GM19452 (cell line): ENCODE measurements around the gene CASD1.

ENCODE experiments used
- ATAC-seq: cut with Tn5 transposase; IDR thresholded peaks from one replicate; pipeline ENCODE4 v1.9.1; 2021; ENCODE audit not compliant: unreplicated experiment

Gene CASD1

DNA sequence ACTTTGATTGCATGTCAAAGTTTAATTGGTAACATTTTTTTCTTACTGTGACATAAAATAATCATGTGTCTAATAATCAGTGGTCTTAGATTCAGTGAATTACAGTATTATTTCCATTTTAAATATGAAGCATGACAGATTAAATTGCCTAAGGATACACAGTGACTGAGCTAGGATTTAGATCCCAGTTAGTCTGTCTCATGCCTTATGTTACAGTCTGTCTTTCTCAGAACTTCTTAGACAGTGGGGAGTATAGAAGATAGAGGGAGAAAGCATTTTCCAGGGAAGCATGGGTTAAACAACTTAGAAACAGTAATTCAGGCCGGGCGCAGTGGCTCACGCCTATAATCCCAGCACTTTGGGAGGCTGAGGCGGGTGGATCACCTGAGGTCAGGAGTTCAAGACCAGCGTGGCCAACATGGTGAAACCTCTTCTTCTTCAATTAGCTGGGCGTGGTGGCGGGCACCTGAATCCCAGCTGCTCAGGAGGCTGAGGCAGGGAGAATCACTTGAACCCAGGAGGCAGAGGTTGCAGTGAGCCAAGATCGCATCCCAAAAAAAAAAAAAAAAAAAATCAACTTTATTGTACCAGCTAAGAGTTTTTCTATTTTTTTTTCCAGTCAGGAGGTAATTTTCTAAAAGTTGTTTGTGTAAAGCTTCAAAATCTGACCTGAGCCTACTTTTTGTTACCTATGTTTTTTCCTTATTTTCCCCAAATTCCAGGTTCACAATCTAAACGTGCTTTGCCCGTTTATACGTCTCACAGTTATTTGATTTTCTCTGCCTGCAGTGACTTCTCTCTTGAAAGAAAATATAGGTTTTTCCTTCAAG, 3.3 kb downstream of the CASD1 start:
- no peak for ATAC-seq

DNA sequence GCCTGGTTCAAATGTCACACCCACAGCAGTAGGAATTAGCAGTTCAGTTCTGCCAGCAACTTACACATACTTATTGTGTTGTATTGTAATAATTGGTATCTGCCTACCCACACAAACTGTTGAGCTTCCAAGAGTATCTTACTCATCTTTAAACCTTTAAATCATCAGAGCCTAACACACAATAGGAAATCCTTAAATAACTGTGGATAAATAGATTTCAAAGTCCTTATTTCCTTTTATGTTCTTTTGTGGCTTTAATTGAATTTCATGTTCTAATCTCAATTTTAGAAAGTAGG, 3.9 kb downstream of the CASD1 start:
- no peak for ATAC-seq

DNA sequence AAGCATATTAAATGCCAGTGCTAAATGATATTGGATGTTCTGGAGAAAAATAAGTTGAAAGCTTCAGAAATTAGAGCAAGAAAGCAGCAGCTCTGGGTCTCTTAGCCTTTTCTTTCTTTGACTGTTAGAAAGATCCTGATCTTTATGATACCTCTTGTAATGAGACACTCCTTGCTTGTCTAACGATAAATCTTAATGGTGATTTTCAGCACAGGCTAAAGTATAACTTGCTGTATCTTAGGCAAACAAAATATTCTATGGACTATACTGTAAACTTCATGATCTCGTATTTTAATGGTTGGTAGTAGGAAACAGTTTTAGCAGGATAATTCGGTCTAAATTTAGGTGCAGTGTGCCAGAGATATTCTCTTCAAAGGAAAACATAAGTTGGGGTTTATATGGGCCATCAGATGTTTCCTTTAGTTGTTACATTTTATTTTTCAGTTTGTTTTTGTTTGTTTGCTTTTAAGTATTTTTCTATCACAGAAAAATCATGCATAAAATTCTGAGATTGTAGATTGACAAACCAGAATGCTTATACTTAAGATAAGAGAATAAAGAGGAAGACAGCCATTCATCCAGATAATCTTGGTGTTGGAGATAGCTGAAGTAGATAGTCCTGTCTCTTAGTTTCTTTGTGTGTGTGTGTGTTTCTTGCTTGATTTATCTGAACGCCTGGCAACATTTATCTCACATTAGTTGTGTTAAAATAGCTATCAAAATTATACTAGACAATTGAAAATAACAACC, 4.7 kb downstream of the CASD1 start:
- no peak for ATAC-seq

DNA sequence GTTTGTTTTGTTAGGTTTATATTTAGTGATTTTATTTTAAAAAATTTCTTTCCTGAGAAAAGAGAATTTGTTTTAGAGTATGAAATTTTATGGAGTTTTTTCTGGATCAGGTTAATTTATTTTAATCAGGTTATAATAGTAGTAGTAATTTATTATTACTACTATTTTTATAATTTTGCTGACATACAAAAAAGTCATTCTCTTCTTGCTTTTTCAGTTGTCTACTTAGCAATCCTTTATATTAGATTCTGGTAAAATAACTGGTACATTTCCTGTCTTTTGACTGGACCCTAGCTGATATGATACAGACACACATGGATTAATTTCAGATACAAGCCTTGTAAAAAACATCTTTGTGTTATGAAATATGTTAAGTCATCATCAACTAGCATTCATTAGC, 5.3 kb downstream of the CASD1 start:
- ATAC-seq = no peak

DNA sequence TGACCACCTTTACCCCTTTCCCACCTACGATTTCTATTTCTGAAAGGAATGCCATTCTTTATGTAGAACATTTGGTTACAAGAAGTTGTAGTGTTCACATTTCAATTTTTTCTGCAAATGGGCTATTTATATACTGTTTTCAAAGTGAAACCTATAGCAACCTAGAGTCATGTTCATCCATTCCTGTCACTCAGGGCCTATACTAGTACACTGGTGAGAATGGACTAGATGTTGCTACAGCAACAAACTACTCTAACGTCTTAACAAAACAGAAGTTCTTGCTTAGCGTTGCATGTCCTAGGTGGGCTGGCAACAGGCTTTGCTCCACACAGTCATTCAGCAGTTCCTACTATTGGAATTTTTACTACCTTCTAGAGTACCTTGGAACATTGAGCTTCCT, 16.3 kb downstream of the CASD1 start:
- no peak for ATAC-seq

DNA sequence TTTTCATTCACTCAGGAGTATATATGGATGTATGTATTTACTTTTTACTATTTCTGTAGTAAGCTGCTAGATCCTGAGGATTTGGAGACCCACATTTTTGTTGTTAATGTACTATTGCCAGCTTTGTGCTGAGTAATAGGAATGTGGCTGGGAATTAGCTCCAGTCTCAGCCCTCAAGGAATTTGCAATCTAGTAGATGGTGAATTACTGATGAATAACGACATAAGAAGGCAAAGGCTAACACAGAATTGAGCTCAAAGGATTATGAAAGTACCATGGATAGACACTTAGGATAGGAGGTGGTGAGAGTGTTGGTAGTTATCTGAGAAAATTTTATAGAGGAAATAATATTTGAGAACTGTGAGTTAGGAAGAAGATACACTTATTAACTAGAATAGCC, 19.9 kb downstream of the CASD1 start:
- no peak for ATAC-seq

DNA sequence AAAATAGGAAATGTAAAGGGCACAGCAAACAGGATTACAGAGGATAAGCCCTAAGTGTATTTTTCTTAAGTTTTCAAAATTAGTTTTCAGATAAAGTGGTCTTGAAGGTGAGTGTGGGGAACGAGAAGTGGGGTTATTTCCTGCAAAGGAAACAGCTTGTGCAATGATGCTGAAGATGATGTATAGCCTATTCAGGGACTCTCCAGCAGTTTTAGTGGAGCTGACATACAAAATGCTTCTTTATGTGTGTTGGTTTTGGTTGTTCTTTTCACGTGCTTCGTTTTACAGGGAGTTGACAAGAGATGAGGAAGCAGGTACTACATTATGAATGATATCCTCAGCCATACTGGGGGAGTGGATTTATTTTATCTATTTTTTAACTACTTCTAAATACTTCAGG, 20.5 kb downstream of the CASD1 start:
- no peak for ATAC-seq

DNA sequence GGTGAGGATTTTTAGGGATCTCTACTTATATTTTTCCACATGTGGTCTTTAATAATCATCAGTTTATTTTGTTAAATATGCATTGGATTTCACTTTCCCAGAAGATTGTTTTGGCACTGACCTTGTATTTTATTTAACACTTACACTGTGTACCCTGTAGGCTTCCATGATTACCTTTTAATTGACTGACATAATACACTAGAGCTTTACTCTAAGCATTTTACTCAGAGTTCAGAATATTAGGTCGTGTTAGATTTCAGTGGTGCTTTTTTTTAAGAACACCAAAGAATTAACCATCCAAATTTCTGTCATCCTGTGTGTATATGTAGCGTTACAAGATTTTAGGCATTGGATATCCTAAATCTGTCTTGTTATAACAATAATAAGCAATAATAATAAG, 23.1 kb downstream of the CASD1 start:
- ATAC-seq = no peak

DNA sequence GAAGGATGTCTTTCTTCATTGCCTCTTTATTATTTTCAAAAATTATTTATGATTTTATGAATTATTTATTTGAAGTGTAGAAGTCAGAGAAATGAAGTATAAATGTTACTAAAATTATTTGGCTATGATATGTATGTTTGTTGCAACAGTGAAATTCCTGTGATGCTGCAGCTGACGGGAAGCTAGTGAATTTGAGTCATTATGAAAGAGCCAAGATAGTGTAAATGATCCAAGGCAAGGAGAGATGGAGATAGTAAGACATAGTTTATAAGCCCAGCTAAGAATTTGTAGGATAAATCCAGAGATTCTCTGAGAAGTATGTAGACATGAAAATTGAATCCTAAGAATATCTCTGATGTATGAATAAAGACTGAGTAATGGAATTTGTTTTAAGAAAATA, 30.8 kb downstream of the CASD1 start:
- ATAC-seq = no peak

DNA sequence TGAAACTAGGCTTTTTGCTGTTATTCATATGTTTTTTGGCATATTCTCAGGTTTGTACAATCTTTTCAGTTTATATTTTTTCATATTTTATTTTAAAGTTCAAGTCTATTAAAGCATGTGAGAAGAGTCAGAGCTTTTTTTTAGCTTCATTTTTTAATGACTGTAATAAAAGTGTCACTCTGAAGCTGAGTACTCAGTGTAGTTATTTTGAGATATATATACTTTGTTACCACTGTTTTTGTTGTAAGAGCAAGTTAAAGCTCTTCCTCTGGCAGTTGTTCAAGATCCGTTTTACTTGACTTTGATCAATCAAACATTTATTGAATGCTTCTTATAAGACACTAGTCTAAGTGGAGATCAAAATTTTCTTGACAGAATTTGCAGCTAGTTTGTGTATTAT, 37.5 kb downstream of the CASD1 start:
- no peak for ATAC-seq

DNA sequence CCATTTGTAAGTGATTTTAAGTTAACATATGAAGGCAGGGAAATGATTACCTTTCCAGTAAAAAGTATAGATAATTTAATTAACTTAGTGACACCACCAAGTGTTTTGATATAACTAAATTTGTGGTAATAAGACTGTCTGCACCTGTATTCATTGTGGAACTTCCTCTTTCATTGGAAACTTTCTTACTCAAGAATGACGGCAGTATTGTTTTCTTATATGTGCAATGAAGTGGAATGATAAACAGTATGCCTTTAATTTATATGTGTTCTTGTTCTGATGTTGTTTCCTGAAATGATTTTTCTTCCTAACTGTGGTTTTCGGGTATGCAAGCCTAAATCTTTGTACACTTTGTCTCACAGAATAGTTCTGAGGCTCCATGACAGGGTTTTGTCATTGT, 46.4 kb downstream of the CASD1 start:
- ATAC-seq = peak; percentile 68

DNA sequence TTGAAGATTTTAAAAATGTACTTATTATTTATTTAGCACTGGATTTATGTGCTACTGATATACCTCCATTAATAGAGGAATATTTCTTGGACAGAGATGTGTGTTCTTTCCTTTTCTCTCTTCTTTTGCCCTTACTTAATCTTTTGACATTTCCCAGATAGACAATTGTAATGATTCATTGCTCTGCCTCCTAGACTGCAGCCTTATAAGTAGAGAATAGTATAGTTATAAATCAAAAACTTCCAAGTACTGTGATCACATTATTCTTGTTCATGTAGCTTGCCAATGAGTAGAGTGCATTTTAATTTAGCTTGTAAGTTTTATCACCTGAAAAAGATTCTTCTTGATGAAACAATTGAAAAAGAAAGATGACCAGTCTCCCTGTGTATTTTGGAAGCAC, 47.6 kb downstream of the CASD1 start:
- no peak for ATAC-seq

DNA sequence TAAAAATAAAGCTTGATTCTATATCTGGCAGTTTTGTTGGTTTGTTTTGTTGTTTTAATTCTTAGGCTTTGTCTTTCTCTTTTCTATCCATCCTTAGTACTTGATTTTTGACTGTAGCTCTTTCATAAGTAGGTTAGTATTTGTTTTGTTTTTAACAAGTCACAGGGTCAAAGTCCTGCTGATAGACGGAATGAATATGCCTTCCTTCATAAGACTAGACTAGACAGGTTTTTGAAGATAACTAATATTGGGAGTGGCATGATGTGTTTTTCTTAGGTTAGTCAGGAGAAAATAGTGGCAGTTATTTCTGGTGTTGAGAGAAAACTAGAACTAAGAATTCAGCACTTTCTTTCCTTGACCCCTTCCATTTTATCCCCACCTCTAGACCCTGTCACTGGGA, 50.4 kb downstream of the CASD1 start:
- no peak for ATAC-seq

DNA sequence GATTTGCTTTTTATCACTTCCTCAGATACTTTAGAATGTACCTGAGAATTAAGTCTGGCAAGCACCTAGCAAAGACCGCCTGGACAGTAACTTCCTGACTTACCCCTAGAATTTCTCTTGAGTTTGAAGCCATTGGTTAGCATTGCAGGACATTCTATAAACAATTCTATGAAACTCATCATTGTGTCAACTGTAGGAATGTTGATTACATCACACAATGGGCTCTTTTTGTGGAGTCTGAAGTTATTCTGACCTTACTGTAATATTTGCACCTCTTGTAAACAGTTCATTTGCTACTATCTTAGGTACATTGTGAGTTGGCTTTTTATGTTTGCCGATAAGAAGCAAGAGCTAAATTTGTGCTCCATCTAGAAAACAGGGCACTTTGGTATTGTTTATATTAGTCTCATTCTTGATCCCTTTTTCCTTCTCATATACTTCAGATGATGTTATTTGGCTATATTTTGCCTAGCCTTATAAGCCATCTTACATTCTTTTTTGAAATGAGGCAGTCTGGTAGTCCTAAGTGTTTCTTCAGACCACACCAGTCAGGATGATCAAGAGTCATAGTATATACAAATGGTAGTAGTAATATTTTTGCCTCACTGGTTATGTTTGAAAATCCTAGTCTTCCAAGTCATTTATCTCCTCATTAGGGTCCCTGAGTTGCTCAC, 52.4 kb downstream of the CASD1 start:
- no peak for ATAC-seq

DNA sequence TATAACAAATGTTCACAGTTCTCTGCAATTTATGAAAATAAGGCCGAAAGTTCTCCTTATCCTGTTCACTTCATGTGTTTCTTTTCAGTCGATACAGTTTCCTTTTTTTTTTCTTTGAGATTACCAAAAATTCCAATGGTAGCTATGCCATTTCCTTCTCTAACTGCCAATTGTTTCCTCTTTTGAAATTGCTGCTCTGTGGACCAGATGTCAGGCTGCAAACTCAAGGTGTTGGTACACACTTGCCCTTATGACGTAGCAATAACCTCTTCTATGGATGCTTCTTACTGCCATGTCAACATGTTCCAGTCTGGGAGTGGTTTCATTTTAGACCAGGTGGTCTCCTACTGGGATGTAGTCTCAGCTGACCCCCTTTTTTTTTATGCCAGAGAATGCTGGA, 52.9 kb downstream of the CASD1 start:
- no peak for ATAC-seq

DNA sequence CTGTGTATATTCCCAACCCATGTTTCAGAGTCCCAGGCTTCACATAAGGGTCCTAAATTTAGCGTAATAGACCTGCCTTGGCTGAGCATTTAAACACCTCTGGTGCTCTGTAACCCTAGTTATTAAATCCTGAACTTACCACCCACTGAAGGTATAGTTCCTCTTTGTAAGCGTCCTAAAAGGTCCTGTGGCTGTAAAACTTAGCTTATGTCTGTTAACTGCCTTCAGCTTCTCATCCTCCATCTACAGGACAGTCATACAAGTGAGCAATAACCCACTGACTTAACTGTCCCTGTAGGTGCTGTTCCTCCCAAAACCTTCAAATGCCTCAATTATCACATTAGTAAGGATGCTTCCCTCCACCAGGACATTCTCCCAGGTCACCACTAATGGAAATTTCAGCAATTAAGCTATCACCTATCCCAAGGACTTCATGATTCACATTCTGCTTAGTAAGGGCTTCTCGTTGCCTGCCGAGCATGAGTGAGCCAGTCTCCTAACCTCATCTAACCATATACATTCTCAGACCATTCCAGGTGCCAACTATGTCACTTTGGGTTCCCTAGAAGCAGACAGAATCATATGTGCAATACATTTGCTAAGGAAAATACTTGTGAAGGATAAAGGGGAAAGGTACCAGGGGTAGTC, 55.8 kb downstream of the CASD1 start:
- ATAC-seq = no peak

DNA sequence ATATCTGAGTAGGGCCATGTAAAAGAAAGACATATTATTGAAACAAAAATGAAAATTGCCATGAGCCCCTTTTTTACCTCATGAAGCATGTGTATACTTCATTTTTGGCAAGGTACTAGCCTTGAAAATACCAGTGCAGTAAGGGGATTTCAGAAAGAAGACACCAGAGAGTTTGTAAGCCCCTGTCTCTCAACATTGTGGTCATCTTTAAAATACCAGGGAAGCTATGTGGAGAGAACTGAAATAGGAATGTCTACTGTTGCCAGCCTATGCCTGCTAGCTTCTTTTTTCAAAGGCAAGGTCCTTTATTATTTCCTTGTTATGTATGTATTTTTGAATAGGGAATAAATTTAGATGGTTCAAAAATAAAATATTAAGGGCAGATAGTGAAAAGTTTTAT, 57.8 kb downstream of the CASD1 start:
- ATAC-seq = no peak

DNA sequence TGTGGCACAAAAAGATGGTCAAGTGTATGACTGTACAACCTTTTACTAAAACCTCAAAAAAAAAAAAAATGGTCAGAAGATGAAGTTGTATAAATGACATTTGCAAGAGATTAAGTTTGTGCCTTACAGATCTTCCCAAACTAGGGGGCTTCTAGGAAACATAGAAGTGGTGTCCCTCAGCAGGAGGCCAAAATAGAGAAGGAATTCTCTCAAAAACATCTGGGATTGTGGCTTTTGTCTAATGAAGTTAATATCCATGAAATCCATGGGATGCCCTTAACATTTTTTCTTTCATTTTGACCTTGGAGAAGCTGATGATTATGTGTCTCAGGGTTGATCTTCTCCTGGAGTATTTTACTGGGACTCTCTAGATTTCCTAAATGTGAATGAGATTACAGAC, 62.2 kb downstream of the CASD1 start:
- no peak for ATAC-seq

DNA sequence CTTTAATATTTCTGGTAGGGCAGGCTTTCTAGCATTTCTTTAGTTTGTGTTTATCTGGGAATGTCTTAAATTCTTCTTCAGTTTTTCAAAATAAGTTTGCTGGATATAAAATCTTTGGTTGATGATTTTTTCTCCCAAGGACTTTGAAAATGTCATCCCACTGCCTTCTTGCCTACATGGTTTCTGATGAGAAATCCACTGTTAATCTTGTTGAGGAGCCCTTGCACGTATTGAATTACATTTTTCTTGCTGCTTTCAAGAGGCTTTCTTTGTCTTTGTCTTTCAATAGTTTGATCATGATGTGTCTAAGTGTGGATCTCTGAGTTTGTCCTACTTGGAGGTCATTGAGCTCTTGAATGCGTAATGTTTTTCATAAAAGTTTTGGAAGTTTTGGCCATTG, 66.0 kb downstream of the CASD1 start:
- ATAC-seq = no peak

DNA sequence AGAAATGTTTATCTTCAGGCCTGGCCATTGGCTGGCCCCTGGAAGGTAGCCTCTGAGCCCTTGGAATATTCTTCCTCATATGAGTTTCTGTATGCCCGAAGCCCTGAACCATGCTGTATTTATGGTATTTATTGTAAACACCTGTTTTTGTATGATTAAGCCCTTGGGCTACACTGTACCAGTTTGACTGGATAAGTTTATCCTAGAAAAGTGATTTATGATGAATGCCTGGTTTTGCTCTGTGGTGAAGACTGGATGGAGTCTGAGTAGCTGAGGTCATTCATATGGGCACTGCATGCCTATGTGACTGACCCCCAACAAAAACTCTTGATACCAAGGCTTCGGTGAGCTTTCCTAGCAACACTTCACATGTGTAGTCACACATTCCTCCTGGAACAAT, 66.7 kb downstream of the CASD1 start:
- ATAC-seq = no peak

DNA sequence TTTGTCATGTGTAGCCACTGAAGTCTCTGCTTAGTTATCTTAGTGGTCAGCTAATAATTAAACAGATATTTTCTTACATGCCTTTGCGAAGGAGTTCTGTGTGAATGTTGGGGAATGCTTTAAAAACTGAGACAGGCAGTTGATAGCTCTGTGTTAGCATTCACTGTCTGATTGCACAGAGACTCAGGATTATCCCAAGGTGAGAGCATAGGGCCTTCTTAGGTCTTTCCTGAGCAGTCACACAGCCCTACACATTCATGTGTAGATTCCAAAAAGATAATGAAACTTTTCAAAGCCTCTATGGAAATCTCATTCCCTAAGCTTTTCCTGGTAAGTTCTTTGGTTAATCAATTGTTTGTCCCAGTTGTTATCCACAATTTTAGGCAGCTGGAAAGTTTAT, 67.7 kb downstream of the CASD1 start:
- ATAC-seq = no peak

DNA sequence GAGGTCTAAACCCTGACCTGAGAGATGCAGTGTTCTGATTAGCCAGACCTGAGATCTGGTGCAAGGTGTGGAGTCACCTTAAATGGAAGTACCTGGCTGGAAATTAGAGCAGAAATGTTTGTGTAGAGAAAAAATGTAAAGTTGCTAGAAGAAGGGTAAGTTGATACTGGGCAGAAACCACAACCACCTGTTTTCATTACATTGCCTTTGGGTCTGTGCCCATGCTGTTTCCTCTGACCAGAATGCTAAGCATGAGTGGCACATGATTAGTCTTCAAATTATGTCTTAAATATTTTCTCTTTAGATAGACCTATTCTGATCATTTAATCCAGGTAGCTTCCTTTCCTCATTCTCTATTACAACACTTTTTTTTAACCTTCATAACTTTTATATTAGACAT, 69.0 kb downstream of the CASD1 start:
- no peak for ATAC-seq
